Chondrocyte (in vitro differentiated cells): ENCODE results near the gene DNAJC1. TPM values are rescaled to one million over a fixed set of nuclear protein-coding genes. Genes with fewer than 3 reads are reported as not detected.
A peak's percentile ranks its signal among the peaks of the same experiment; 100 is the strongest.
"Not testable (repeated sequence)": the region's sequence is repeated elsewhere in the genome, so short reads cannot be mapped to it uniquely, and the experiment has no call there.

ENCODE experiments used
- DNase-seq: peaks from one replicate; pipeline ENCODE4 v3.0.0; 2021; ENCODE audit warnings: mixed read lengths, low spot score
- H3K27ac Mint-ChIP-seq: one replicate; pipeline ENCODE4 v1.8.0; 2021; ENCODE audit warnings: mild to moderate bottlenecking, moderate library complexity, mixed read lengths; ENCODE audit not compliant: unreplicated experiment
- H3K27me3 Mint-ChIP-seq: 2 replicates; pipeline ENCODE4 v1.8.0; 2021; ENCODE audit warnings: low read depth, mixed read lengths
- H3K36me3 Mint-ChIP-seq: 2 replicates; pipeline ENCODE4 v1.8.0; 2021; ENCODE audit warnings: low read depth, mixed read lengths
- H3K4me1 Mint-ChIP-seq: 2 replicates; pipeline ENCODE4 v1.8.0; 2021; ENCODE audit warnings: low read depth, mild to moderate bottlenecking, mixed read lengths
- H3K4me3 Mint-ChIP-seq: one replicate; pipeline ENCODE4 v1.8.0; 2021; ENCODE audit warnings: mild to moderate bottlenecking, moderate library complexity, mixed read lengths; ENCODE audit not compliant: unreplicated experiment
- H3K9me3 Mint-ChIP-seq: 2 replicates; pipeline ENCODE4 v1.8.0; 2021; ENCODE audit warnings: low read depth, mixed read lengths
- CTCF ChIP-seq: fragments of 200-600 bp; sonication (generic); IDR thresholded peaks from 2 replicates; pipeline ENCODE4 v1.5.0; 2021; ENCODE audit warnings: antibody characterized with exemption, mild to moderate bottlenecking, moderate library complexity
- total RNA-seq: library from RNA; stranded (reverse); gene quantifications from 3 replicates; pipeline ENCODE4 v1.2.1, GENCODE V29; 2021

Gene DNAJC1
- total RNA-seq, 1 donor from 2014 or later: 45.1 TPM

- Mint-ChIP-seq H3K36me3 (peaks cover 35% of the 10 kb centered on the region), H3K4me1 (peaks cover 4% of the 10 kb centered on the region), H3K27me3 (no peaks in the 10 kb centered on the region), H3K27ac (peak overlapping the region; percentile 83), H3K9me3 (peaks cover 57% of the 10 kb centered on the region), H3K4me3 (no peak overlapping the region)
- TF ChIP-seq CTCF: no peak
- no peak for DNase-seq
These were observed 114.6 kb downstream of the DNAJC1 start for GRCh38 chr10:21888959-21889358.

- no peak for DNase-seq
- H3K4me1 Mint-ChIP-seq: peaks cover 4% of the 10 kb centered on the region
- H3K36me3 Mint-ChIP-seq: peaks cover 27% of the 10 kb centered on the region
- H3K27ac Mint-ChIP-seq: no peak overlapping the region
- H3K27me3 Mint-ChIP-seq: no peaks in the 10 kb centered on the region
- H3K9me3 Mint-ChIP-seq: peaks cover 37% of the 10 kb centered on the region
- TF ChIP-seq CTCF: no peak
- no peak overlapping the region for H3K4me3 Mint-ChIP-seq
These were observed 117.6 kb downstream of the DNAJC1 start for GRCh38 chr10:21885940-21886339.

DNA sequence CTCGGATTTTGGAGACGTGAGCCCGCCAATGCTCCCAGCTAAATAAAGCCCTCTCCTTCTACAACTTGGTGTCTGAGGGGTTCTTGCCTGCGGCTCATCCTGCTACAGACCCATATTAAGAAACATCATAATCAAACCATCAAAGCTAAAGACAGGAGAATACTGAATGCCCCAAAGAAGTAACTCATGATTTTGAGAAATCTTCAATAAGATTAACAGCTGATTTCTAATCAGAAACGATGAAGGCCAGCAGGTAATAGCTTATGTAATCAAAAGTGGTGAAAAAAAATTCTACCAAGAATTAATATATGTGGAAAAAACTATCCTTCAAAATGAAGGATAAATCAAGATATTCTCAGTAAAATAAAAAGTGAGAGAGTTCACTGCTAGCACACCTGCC is 130.3 kb downstream of the DNAJC1 start:
- peaks cover 12% of the 10 kb centered on the region for H3K9me3 Mint-ChIP-seq
- no peak for DNase-seq
- H3K4me3 Mint-ChIP-seq: no peak overlapping the region
- H3K4me1 Mint-ChIP-seq: no peaks in the 10 kb centered on the region
- H3K27me3 Mint-ChIP-seq: no peaks in the 10 kb centered on the region
- peaks cover 22% of the 10 kb centered on the region for H3K36me3 Mint-ChIP-seq
- TF ChIP-seq CTCF: no peak
- no peak overlapping the region for H3K27ac Mint-ChIP-seq

DNA sequence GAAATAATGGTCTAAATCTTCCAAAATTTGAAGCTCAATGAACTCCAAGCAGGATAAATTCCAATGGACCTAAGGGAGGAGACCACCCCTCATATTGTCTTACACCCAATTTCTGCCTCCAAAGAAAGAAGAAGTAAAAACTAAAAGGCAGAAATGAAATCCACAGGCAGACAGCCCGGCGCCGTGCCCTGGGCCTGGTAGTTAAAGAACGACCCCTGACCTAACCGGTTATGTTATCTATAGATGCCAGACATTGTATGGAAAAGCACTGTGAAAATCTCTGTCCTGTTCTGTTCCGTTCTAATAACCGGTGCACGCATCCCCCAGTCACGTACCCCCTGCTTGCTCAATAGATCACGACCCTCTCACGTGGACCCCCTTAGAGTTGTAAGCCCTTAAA is 130.8 kb downstream of the DNAJC1 start:
- not testable (repeated sequence) for DNase-seq, H3K4me3 Mint-ChIP-seq, H3K4me1 Mint-ChIP-seq, H3K27me3 Mint-ChIP-seq, H3K27ac Mint-ChIP-seq
- peaks cover 22% of the 10 kb centered on the region for H3K36me3 Mint-ChIP-seq
- H3K9me3 Mint-ChIP-seq: peaks cover 12% of the 10 kb centered on the region

- H3K9me3 Mint-ChIP-seq: peaks cover 23% of the 10 kb centered on the region
- no peak overlapping the region for H3K27ac Mint-ChIP-seq
- no peaks in the 10 kb centered on the region for H3K27me3 Mint-ChIP-seq
- no peaks in the 10 kb centered on the region for H3K4me1 Mint-ChIP-seq
- H3K4me3 Mint-ChIP-seq: no peak overlapping the region
- no peak for DNase-seq
- peaks cover 29% of the 10 kb centered on the region for H3K36me3 Mint-ChIP-seq
- no peak for TF ChIP-seq CTCF
These were observed 132.7 kb downstream of the DNAJC1 start for GRCh38 chr10:21870849-21871248.

GRCh38 chr10:21869087-21869486 is 134.4 kb downstream of the DNAJC1 start:
- not testable (repeated sequence) for DNase-seq, H3K4me1 Mint-ChIP-seq, H3K27ac Mint-ChIP-seq, H3K27me3 Mint-ChIP-seq, H3K4me3 Mint-ChIP-seq
- peaks cover 23% of the 10 kb centered on the region for H3K9me3 Mint-ChIP-seq
- peaks cover 29% of the 10 kb centered on the region for H3K36me3 Mint-ChIP-seq
